BLaER1 (cell line): Measurements from ENCODE around the gene GPR161.
"Not testable (repeated sequence)": the region's sequence is repeated elsewhere in the genome, so short reads cannot be mapped to it uniquely, and the experiment has no call there.

ENCODE experiments used
- H3K27ac ChIP-seq: shearing (Covaris generic); formaldehyde crosslinking; 2 replicates; pipeline ENCODE4 v1.8.1; 2022
- H3K27me3 ChIP-seq: shearing (Covaris generic); formaldehyde crosslinking; 2 replicates; pipeline ENCODE4 v1.8.1; 2022
- H3K36me3 ChIP-seq: shearing (Covaris generic); formaldehyde crosslinking; 2 replicates; pipeline ENCODE4 v1.8.1; 2022
- H3K4me1 ChIP-seq: shearing (Covaris generic); formaldehyde crosslinking; 2 replicates; pipeline ENCODE4 v1.8.1; 2022
- H3K4me2 ChIP-seq: shearing (Covaris generic); formaldehyde crosslinking; 2 replicates; pipeline ENCODE4 v1.8.1; 2022
- H3K4me3 ChIP-seq: shearing (Covaris generic); formaldehyde crosslinking; 2 replicates; pipeline ENCODE4 v1.8.1; 2022
- H3K9ac ChIP-seq: shearing (Covaris generic); formaldehyde crosslinking; 2 replicates; pipeline ENCODE4 v1.8.1; 2022
- H3K9me3 ChIP-seq: shearing (Covaris generic); formaldehyde crosslinking; 2 replicates; pipeline ENCODE4 v1.8.1; 2022
- H4K20me1 ChIP-seq: shearing (Covaris generic); formaldehyde crosslinking; 2 replicates; pipeline ENCODE4 v1.8.1; 2022
- Cebpa-rat ChIP-seq: shearing (Covaris generic); IDR thresholded peaks from 2 replicates; pipeline ENCODE4 v1.8.1; 2022

GPR161 gene

GRCh38 chr1:168170564-168171508, 34.1 kb upstream of the GPR161 start:
- H3K4me1 ChIP-seq = peaks cover 7% of the 10 kb centered on the region
- H4K20me1 ChIP-seq = no peaks in the 10 kb centered on the region
- H3K36me3 ChIP-seq = no peaks in the 10 kb centered on the region
- no peak overlapping the region for H3K9ac ChIP-seq
- H3K4me3 ChIP-seq = no peak overlapping the region
- H3K27me3 ChIP-seq = no peaks in the 10 kb centered on the region
- no peak for TF ChIP-seq Cebpa-rat
- H3K27ac ChIP-seq = no peak overlapping the region
- H3K4me2 ChIP-seq = peak overlapping the region; percentile 29
- H3K9me3 ChIP-seq = no peaks in the 10 kb centered on the region

DNA sequence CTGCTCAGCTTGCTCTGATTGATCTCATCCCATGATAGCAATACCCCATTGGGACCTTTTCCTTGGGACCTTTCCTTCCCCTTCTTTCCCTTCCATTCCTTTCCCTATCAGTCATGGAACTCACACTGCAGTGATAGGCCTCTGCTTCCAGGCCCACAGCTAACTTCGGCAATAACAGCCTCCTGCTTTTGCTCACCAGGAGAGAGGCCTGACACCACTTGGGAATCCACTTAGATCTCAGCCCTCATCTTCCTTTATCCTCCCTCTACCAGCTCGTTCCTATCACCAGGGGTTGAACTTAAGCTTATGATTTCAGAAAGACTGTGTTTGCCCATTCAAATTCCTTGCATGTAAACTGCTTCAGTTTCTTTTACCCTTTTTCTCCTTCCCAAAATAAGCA, 31.1 kb upstream of the GPR161 start:
- no peaks in the 10 kb centered on the region for H4K20me1 ChIP-seq
- H3K36me3 ChIP-seq = no peaks in the 10 kb centered on the region
- no peak overlapping the region for H3K9ac ChIP-seq
- TF ChIP-seq Cebpa-rat = no peak
- no peak overlapping the region for H3K4me3 ChIP-seq
- no peaks in the 10 kb centered on the region for H3K9me3 ChIP-seq
- H3K27me3 ChIP-seq = no peaks in the 10 kb centered on the region
- H3K4me1 ChIP-seq = peaks cover 25% of the 10 kb centered on the region
- no peak overlapping the region for H3K27ac ChIP-seq
- no peak overlapping the region for H3K4me2 ChIP-seq

- no peaks in the 10 kb centered on the region for H3K36me3 ChIP-seq
- no peak overlapping the region for H3K4me2 ChIP-seq
- no peak overlapping the region for H3K9ac ChIP-seq
- H3K27me3 ChIP-seq = no peaks in the 10 kb centered on the region
- H3K4me1 ChIP-seq = peaks cover 18% of the 10 kb centered on the region
- H3K9me3 ChIP-seq = peaks cover 15% of the 10 kb centered on the region
- H4K20me1 ChIP-seq = no peaks in the 10 kb centered on the region
- H3K27ac ChIP-seq = no peak overlapping the region
- TF ChIP-seq Cebpa-rat = no peak
- H3K4me3 ChIP-seq = no peak overlapping the region
Measured at GRCh38 chr1:168164771-168165170, 28.0 kb upstream of the GPR161 start.

GRCh38 chr1:168163670-168164069, 26.9 kb upstream of the GPR161 start:
- Histone ChIP-seq H3K9ac (no peak overlapping the region), H3K4me3 (no peak overlapping the region), H3K4me1 (peaks cover 18% of the 10 kb centered on the region), H3K27me3 (no peaks in the 10 kb centered on the region), H3K27ac (no peak overlapping the region), H3K36me3 (no peaks in the 10 kb centered on the region), H3K9me3 (peaks cover 25% of the 10 kb centered on the region), H4K20me1 (no peaks in the 10 kb centered on the region), H3K4me2 (peak overlapping the region; percentile 6; the same call in 1 of the 2 replicates)
- TF ChIP-seq Cebpa-rat = no peak

DNA sequence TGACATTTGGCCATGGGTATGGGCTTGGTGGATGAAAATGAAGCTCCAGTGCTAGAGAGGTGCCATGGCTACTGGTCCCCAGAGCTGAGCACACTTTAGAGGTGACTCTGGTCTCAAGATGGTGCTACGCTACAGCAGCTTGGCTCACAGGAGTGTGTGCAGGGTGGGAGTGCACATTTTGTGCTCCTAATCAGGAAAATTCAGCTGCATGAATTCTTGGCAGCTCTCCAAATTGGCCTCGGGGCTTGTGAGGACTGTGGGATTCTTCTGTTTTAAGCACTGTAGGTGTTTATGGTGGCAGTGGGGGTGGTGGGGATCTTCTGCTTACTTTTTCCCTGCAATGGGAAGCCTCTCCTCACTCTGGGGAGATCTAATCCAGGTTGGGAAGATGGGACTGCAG, 24.7 kb upstream of the GPR161 start:
- H3K9me3 ChIP-seq = peaks cover 44% of the 10 kb centered on the region
- H3K4me1 ChIP-seq = peaks cover 18% of the 10 kb centered on the region
- no peak overlapping the region for H3K4me3 ChIP-seq
- no peak overlapping the region for H3K4me2 ChIP-seq
- H4K20me1 ChIP-seq = no peaks in the 10 kb centered on the region
- no peaks in the 10 kb centered on the region for H3K36me3 ChIP-seq
- no peaks in the 10 kb centered on the region for H3K27me3 ChIP-seq
- H3K27ac ChIP-seq = no peak overlapping the region
- no peak for TF ChIP-seq Cebpa-rat
- H3K9ac ChIP-seq = no peak overlapping the region

GRCh38 chr1:168159979-168160378, 23.2 kb upstream of the GPR161 start:
- no peak overlapping the region for H3K9ac ChIP-seq
- H3K36me3 ChIP-seq = no peaks in the 10 kb centered on the region
- H3K4me2 ChIP-seq = no peak overlapping the region
- TF ChIP-seq Cebpa-rat = no peak
- H4K20me1 ChIP-seq = no peaks in the 10 kb centered on the region
- H3K4me1 ChIP-seq = peaks cover 18% of the 10 kb centered on the region
- no peak overlapping the region for H3K27ac ChIP-seq
- H3K4me3 ChIP-seq = no peak overlapping the region
- no peaks in the 10 kb centered on the region for H3K27me3 ChIP-seq
- peaks cover 46% of the 10 kb centered on the region for H3K9me3 ChIP-seq

DNA sequence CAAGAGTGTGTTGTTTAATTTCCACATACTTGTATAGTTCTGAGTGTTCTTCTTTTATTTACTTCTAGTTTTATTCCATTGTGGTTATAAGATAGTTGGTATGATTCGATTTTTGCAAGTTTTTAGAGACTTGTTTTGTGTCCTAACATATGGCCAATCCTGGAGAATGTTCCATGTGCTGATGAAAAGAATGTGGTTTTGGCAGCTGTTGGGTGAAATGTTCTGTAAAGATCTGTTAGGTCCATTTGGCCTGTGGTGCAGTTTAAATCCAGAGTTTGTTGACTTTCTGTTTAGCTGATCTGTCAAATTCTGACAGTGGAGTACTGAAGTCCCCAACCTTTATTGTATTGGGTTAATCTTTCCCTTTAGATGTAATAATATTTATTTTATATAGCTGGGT, 22.5 kb upstream of the GPR161 start:
- Histone ChIP-seq H3K27me3 (no peaks in the 10 kb centered on the region), H3K27ac (no peak overlapping the region), H3K4me1 (peaks cover 11% of the 10 kb centered on the region), H3K9me3 (peaks cover 50% of the 10 kb centered on the region), H3K36me3 (no peaks in the 10 kb centered on the region), H4K20me1 (no peaks in the 10 kb centered on the region), H3K9ac (no peak overlapping the region), H3K4me3 (no peak overlapping the region), H3K4me2 (no peak overlapping the region)
- no peak for TF ChIP-seq Cebpa-rat

- Histone ChIP-seq H3K27ac (no peak overlapping the region), H3K4me1 (no peaks in the 10 kb centered on the region), H3K4me2 (no peak overlapping the region), H3K9ac (no peak overlapping the region), H3K9me3 (peaks cover 53% of the 10 kb centered on the region), H3K36me3 (no peaks in the 10 kb centered on the region), H3K27me3 (no peaks in the 10 kb centered on the region), H3K4me3 (no peak overlapping the region), H4K20me1 (no peaks in the 10 kb centered on the region)
- no peak for TF ChIP-seq Cebpa-rat
Measured at GRCh38 chr1:168157638-168158037, 20.9 kb upstream of the GPR161 start.

DNA sequence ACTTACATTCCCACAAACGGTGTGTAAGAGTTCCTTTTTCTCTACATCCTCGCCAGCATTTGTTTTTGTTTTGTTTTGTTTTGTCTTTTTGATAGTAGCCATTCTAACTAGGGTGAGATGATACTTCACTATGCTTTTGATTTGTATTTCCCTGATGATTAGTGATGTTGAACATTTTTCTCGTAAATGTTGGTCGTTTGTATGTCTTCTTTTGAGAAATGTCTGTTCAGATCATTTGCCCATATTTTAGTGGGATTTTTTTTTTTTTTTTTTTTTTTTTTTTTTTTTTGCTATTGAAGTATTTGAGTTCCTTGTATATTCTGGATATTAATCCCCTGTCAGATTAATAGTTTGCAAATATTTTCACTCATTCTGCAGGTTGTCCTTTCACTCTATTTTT, 19.2 kb upstream of the GPR161 start:
- Histone ChIP-seq H4K20me1 (no peaks in the 10 kb centered on the region), H3K4me2 (no peak overlapping the region), H3K4me3 (no peak overlapping the region), H3K9ac (no peak overlapping the region), H3K27me3 (no peaks in the 10 kb centered on the region), H3K4me1 (no peaks in the 10 kb centered on the region), H3K27ac (no peak overlapping the region), H3K9me3 (peaks cover 47% of the 10 kb centered on the region), H3K36me3 (no peaks in the 10 kb centered on the region)
- TF ChIP-seq Cebpa-rat = no peak

GRCh38 chr1:168154707-168155106, 18.0 kb upstream of the GPR161 start:
- not testable (repeated sequence) for H3K4me2 ChIP-seq, H3K27ac ChIP-seq, H3K9ac ChIP-seq, H3K36me3 ChIP-seq, H3K4me1 ChIP-seq, H4K20me1 ChIP-seq, H3K27me3 ChIP-seq, H3K4me3 ChIP-seq
- peaks cover 37% of the 10 kb centered on the region for H3K9me3 ChIP-seq

- Histone ChIP-seq H3K27ac (no peak overlapping the region), H3K4me2 (no peak overlapping the region), H3K4me1 (no peaks in the 10 kb centered on the region), H3K9me3 (peaks cover 13% of the 10 kb centered on the region; the same call in 1 of the 2 replicates), H4K20me1 (no peaks in the 10 kb centered on the region), H3K9ac (no peak overlapping the region), H3K27me3 (no peaks in the 10 kb centered on the region), H3K36me3 (no peaks in the 10 kb centered on the region), H3K4me3 (no peak overlapping the region)
- TF ChIP-seq Cebpa-rat = no peak
Measured at GRCh38 chr1:168151935-168152334, 15.2 kb upstream of the GPR161 start.
